DND-41 (cell line): ENCODE data around the gene TBC1D14.

Source experiments
- ATAC-seq: fragments of 200-7000 bp; cut with Tn5 transposase; 3 replicates; pipeline ENCODE4 v1.9.1; 2021; ENCODE audit warnings: low read depth; ENCODE audit not compliant: insufficient read depth
- DNase-seq: peaks from one replicate; pipeline ENCODE4 v3.0.0-alpha.2; 2020
- H2AFZ ChIP-seq: 2 replicates; pipeline ENCODE4 v1.6.0; 2012; ENCODE audit warnings: low read depth, low read length
- H3K27ac ChIP-seq: 2 replicates; pipeline ENCODE4 v1.5.1; 2012; ENCODE audit warnings: low read length, inconsistent platforms
- H3K27me3 ChIP-seq: fragments of 200-600 bp; sonication (generic); 2 replicates; pipeline ENCODE4 v1.6.0; 2012; ENCODE audit warnings: low read length, mild to moderate bottlenecking, inconsistent platforms; ENCODE audit not compliant: insufficient read depth, poor library complexity
- H3K36me3 ChIP-seq: 2 replicates; pipeline ENCODE4 v1.5.1; 2012; ENCODE audit warnings: low read length, inconsistent platforms; ENCODE audit not compliant: insufficient read depth
- H3K4me1 ChIP-seq: 2 replicates; pipeline ENCODE4 v1.5.1; 2012; ENCODE audit warnings: mild to moderate bottlenecking, low read length; ENCODE audit not compliant: insufficient read depth
- H3K4me2 ChIP-seq: 2 replicates; pipeline ENCODE4 v1.6.0; 2012; ENCODE audit warnings: mild to moderate bottlenecking, moderate library complexity, low read length, inconsistent platforms; ENCODE audit not compliant: insufficient read depth
- H3K4me3 ChIP-seq, 2 experiments: fragments of 200-600 bp in 1 of 2; shearing (Covaris generic) in 1 of 2; 2 replicates each; pipeline ENCODE4 v1.5.1; 2012 to 2016; ENCODE audit warnings: inconsistent platforms in 2 of 2, low read length in 2 of 2, mild to moderate bottlenecking in 2 of 2, low read depth in 1 of 2, moderate library complexity in 1 of 2
- H3K79me2 ChIP-seq: 2 replicates; pipeline ENCODE4 v1.6.0; 2012; ENCODE audit warnings: low read length, inconsistent platforms; ENCODE audit not compliant: insufficient read depth
- H3K9ac ChIP-seq: 2 replicates; pipeline ENCODE4 v1.6.0; 2012; ENCODE audit warnings: low read depth, mild to moderate bottlenecking, inconsistent platforms, low read length, moderate library complexity
- H3K9me3 ChIP-seq: 2 replicates; pipeline ENCODE4 v1.5.1; 2012; ENCODE audit warnings: low read length, moderate library complexity, mild to moderate bottlenecking, inconsistent platforms; ENCODE audit not compliant: insufficient read depth, severe bottlenecking
- H4K20me1 ChIP-seq: 2 replicates; pipeline ENCODE4 v1.6.0; 2012; ENCODE audit warnings: low read length; ENCODE audit not compliant: insufficient read depth
- EZH2 ChIP-seq: IDR thresholded peaks from 3 replicates; pipeline ENCODE4 v1.6.1; 2012; ENCODE audit warnings: borderline replicate concordance, low read depth, mild to moderate bottlenecking, moderate library complexity, low read length, inconsistent platforms; ENCODE audit not compliant: severe bottlenecking
- TF ChIP-seq, protein P1 (sequence below): IDR thresholded peaks from 2 replicates; pipeline ENCODE4 v1.5.1; 2012; ENCODE audit warnings: borderline replicate concordance, low read length, moderate library complexity, mild to moderate bottlenecking; ENCODE audit not compliant: poor library complexity, severe bottlenecking; ENCODE audit errors: extremely low read depth

The TBC1D14 gene

DNA sequence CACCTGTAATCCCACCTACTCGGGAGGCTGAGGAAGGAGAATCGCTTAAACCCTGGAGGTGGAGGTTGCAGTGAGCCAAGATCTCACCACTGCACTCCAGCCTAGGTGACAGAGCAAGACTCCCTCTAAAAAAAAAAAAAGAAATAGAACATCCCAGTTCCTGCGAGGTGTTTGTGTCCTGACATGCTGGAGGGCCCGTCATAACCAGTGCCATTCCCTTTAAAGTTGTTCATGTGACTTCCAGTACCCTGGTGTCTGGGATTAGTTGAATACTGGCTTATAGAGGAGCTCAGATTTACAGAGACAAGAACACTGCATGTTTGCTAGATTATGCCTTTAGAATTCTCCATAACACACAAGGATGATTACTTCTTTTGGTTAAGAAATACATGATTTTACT is 95.9 kb downstream of the TBC1D14 start:
- Histone ChIP-seq H3K36me3 (peaks cover 75% of the 10 kb centered on the region), H3K9ac (no peak overlapping the region), H3K4me1 (no peaks in the 10 kb centered on the region), H3K27me3 (no peaks in the 10 kb centered on the region), H4K20me1 (peaks cover 5% of the 10 kb centered on the region; the same call in 1 of the 2 replicates), H2AFZ (no peak overlapping the region), H3K79me2 (no peaks in the 10 kb centered on the region), H3K27ac (no peak overlapping the region), H3K4me2 (no peak overlapping the region), H3K9me3 (no peaks in the 10 kb centered on the region), H3K4me3 (no peak overlapping the region)
- no peak for DNase-seq
- ATAC-seq, result no peak
- TF ChIP-seq, protein P1, sequence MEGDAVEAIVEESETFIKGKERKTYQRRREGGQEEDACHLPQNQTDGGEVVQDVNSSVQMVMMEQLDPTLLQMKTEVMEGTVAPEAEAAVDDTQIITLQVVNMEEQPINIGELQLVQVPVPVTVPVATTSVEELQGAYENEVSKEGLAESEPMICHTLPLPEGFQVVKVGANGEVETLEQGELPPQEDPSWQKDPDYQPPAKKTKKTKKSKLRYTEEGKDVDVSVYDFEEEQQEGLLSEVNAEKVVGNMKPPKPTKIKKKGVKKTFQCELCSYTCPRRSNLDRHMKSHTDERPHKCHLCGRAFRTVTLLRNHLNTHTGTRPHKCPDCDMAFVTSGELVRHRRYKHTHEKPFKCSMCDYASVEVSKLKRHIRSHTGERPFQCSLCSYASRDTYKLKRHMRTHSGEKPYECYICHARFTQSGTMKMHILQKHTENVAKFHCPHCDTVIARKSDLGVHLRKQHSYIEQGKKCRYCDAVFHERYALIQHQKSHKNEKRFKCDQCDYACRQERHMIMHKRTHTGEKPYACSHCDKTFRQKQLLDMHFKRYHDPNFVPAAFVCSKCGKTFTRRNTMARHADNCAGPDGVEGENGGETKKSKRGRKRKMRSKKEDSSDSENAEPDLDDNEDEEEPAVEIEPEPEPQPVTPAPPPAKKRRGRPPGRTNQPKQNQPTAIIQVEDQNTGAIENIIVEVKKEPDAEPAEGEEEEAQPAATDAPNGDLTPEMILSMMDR, result no peak
- no peak for TF ChIP-seq EZH2

DNA sequence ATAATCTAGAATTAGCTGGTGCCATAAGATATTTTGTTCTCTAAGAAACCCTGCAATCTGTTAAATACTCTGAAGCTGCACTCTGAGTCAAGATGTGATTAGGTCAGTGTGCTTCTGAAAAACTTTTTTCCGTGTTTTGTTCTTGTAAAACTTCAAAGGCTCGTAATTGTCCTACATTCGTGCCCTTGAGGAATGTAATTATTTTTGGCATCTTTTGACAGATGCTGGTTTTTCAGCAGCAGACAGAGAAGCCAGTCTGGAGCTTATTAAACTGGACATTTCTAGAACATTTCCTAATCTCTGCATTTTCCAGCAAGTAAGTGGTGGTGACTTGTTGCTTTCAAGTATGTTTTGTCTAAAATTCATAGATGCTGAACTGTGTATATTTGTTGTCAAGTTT is 96.8 kb downstream of the TBC1D14 start:
- TF ChIP-seq, protein P1, result no peak
- TF ChIP-seq EZH2, result no peak
- Histone ChIP-seq H3K79me2 (no peaks in the 10 kb centered on the region), H3K9ac (no peak overlapping the region), H2AFZ (no peak overlapping the region), H3K27ac (no peak overlapping the region), H3K9me3 (no peaks in the 10 kb centered on the region), H3K4me1 (no peaks in the 10 kb centered on the region), H3K4me3 (no peak overlapping the region), H4K20me1 (peaks cover 5% of the 10 kb centered on the region; the same call in 1 of the 2 replicates), H3K36me3 (peaks cover 74% of the 10 kb centered on the region), H3K4me2 (no peak overlapping the region), H3K27me3 (no peaks in the 10 kb centered on the region)
- no peak for DNase-seq
- ATAC-seq, result no peak

DNA sequence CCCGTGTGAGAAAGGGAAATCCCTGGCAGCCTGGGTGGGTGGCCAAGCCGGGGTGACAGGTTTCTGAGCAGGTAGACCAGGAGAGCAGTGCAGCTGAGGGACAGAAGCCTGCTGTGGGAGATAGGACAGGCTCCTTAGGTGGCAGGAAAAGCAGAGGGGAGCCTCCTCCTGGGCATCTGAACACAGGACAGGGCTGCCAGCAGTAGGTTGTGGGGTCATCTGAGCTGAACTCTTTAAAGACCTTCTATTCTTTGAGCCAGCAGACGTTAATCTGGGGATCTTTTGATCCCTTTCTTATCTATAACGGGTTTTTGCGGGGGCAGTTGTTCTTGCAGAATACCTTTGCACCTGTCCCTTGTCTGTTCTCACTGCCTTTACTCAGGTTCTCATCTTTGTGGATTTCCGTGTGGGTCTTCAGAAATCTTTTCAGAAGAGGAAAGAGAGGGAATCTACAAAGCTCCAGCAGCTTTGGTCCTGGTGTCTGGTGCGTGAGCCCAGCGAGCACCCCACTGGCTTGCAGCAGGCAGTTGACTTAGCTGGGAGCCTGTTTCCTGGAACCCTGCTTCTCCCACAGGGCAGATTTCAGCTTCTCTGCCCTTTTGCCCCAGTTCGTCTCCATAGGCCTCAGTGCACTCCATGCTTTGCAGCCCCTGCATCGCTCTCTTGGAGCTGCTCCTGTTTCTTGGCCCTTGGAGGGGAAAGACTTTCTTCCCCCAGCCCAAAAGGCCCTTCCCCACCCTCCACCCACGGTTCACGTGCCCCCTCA is 97.7 kb downstream of the TBC1D14 start:
- DNase-seq, result no peak
- no peak overlapping the region for H3K27ac ChIP-seq
- H3K27me3 ChIP-seq, result no peaks in the 10 kb centered on the region
- H4K20me1 ChIP-seq, result peaks cover 5% of the 10 kb centered on the region; the same call in 1 of the 2 replicates
- no peaks in the 10 kb centered on the region for H3K9me3 ChIP-seq
- no peak overlapping the region for H3K4me2 ChIP-seq
- H3K36me3 ChIP-seq, result peaks cover 71% of the 10 kb centered on the region
- H3K4me1 ChIP-seq, result no peaks in the 10 kb centered on the region
- ATAC-seq, result no peak
- TF ChIP-seq, protein P1, result no peak
- TF ChIP-seq EZH2, result no peak
- H3K9ac ChIP-seq, result no peak overlapping the region
- no peak overlapping the region for H3K4me3 ChIP-seq
- no peaks in the 10 kb centered on the region for H3K79me2 ChIP-seq
- no peak overlapping the region for H2AFZ ChIP-seq
